Stimulated activated CD8-positive, alpha-beta memory T cell treated with anti-CD3 and anti-CD28 coated beads, Interleukin-12 subunit alpha, Interleukin-12 subunit beta, amount 100 ng/mL, for 1 hour (primary cell): Measurements from ENCODE around the gene MAP4K3.

ENCODE experiments used
- DNase-seq: peaks from one replicate; pipeline ENCODE4 v3.0.0-alpha.2; 2020; ENCODE audit warnings: low read depth

The MAP4K3 gene

GRCh38 chr2:39445934-39446333 is 8.8 kb upstream of the MAP4K3 start:
- no peak for DNase-seq

- DNase-seq: no peak
Measured at GRCh38 chr2:39443009-39443408, 5.9 kb upstream of the MAP4K3 start.

- DNase-seq: peak; percentile 15
Measured at GRCh38 chr2:39437522-39438296, 624 bp upstream of the MAP4K3 start.

- no peak for DNase-seq
Measured at GRCh38 chr2:39435741-39436591, 1.1 kb downstream of the MAP4K3 start.

GRCh38 chr2:39435234-39435633 is 1.9 kb downstream of the MAP4K3 start:
- no peak for DNase-seq

- DNase-seq: no peak
Measured at GRCh38 chr2:39434233-39434897, 2.7 kb downstream of the MAP4K3 start.

- no peak for DNase-seq
Measured at GRCh38 chr2:39433586-39434195, 3.4 kb downstream of the MAP4K3 start.

- no peak for DNase-seq
Measured at GRCh38 chr2:39432701-39433100, 4.4 kb downstream of the MAP4K3 start.

GRCh38 chr2:39431592-39432316 is 5.3 kb downstream of the MAP4K3 start:
- no peak for DNase-seq

GRCh38 chr2:39429746-39430145 is 7.3 kb downstream of the MAP4K3 start:
- DNase-seq: no peak

- no peak for DNase-seq
Measured at GRCh38 chr2:39424951-39425350, 12.1 kb downstream of the MAP4K3 start.

GRCh38 chr2:39422700-39423099 is 14.4 kb downstream of the MAP4K3 start:
- no peak for DNase-seq

GRCh38 chr2:39421354-39421753 is 15.7 kb downstream of the MAP4K3 start:
- DNase-seq: no peak

- no peak for DNase-seq
Measured at GRCh38 chr2:39419282-39420223, 17.5 kb downstream of the MAP4K3 start.

- DNase-seq: no peak
Measured at GRCh38 chr2:39418491-39418890, 18.6 kb downstream of the MAP4K3 start.

- no peak for DNase-seq
Measured at GRCh38 chr2:39416140-39416539, 20.9 kb downstream of the MAP4K3 start.

GRCh38 chr2:39413063-39413737 is 23.9 kb downstream of the MAP4K3 start:
- DNase-seq: no peak

- no peak for DNase-seq
Measured at GRCh38 chr2:39411181-39411944, 25.7 kb downstream of the MAP4K3 start.
